HG02642 (cell line): ENCODE measurements around the gene HOXD4.

Experiments used
- ATAC-seq: cut with Tn5 transposase; IDR thresholded peaks from one replicate; pipeline ENCODE4 v1.9.1; 2021; ENCODE audit warnings: mild to moderate bottlenecking; ENCODE audit not compliant: unreplicated experiment, poor library complexity

Gene HOXD4

GRCh38 chr2:176181551-176181950 is 30.2 kb downstream of the HOXD4 start:
- ATAC-seq = no peak

GRCh38 chr2:176182671-176183070 is 31.3 kb downstream of the HOXD4 start:
- ATAC-seq = no peak

- no peak for ATAC-seq
Observed at GRCh38 chr2:176184749-176185148, 33.4 kb downstream of the HOXD4 start.

- ATAC-seq = no peak
Observed at GRCh38 chr2:176186024-176186423, 34.7 kb downstream of the HOXD4 start.

- no peak for ATAC-seq
Observed at GRCh38 chr2:176187200-176187898, 36.0 kb downstream of the HOXD4 start.

GRCh38 chr2:176187899-176188773 is 36.8 kb downstream of the HOXD4 start, which contains the start of gene HOXD1:
Gene HOXD1, plus strand, starts transcription at chr2:176188668. Its CDS starts 134 bp downstream, at chr2:176188802.
- no peak for ATAC-seq

GRCh38 chr2:176188774-176189680 is 37.7 kb downstream of the HOXD4 start:
- ATAC-seq = no peak

GRCh38 chr2:176189681-176190641 is 38.6 kb downstream of the HOXD4 start:
- no peak for ATAC-seq

GRCh38 chr2:176192351-176192750 is 41.0 kb downstream of the HOXD4 start:
- no peak for ATAC-seq

GRCh38 chr2:176193048-176193447 is 41.7 kb downstream of the HOXD4 start:
- ATAC-seq = no peak

GRCh38 chr2:176199902-176200301 is 48.6 kb downstream of the HOXD4 start:
- ATAC-seq = no peak

- ATAC-seq = no peak
Observed at GRCh38 chr2:176200971-176201370, 49.6 kb downstream of the HOXD4 start.

GRCh38 chr2:176202491-176202890 is 51.1 kb downstream of the HOXD4 start:
- no peak for ATAC-seq
